IMR-90 (cell line): ENCODE data around the gene OR2T11. TPM values are rescaled to one million over a fixed set of nuclear protein-coding genes. Genes with fewer than 3 reads are reported as not detected.

Source experiments
- ATAC-seq: fragments of 200-7000 bp; cut with Tn5 transposase; 2 replicates; pipeline ENCODE4 v1.9.1; 2020; ENCODE audit warnings: low read depth, mild to moderate bottlenecking, moderate library complexity
- BruUV-seq: library from RNA; stranded (reverse); fragments of 400-500 nt; replicated peaks from 2 replicates; lab custom pipeline; 2021; lab: Mats Ljungman, UMichigan
- CTCF ChIA-PET: fragments of 300-600 bp; formaldehyde crosslinking; extraction: SDS; loops from one replicate; lab custom pipeline; 2021; ENCODE audit warnings: antibody characterized with exemption; lab: Yijun Ruan, JAX
- POLR2A ChIA-PET: fragments of 300-600 bp; sonication (Branson Sonifier 250); formaldehyde crosslinking; loops from one replicate; lab custom pipeline; 2022; ENCODE audit warnings: antibody characterized with exemption; ENCODE audit not compliant: unreplicated experiment; lab: Charles Lee
- DNase-seq: peaks from one replicate; pipeline ENCODE4 v3.0.0; 2013
- H2AFZ ChIP-seq: replicated peaks from 2 replicates; pipeline ENCODE3; 2013; ENCODE audit warnings: low read length, mild to moderate bottlenecking; ENCODE audit not compliant: poor library complexity
- H2AK5ac ChIP-seq: 2 replicates; pipeline ENCODE4 v1.6.1; 2013; ENCODE audit warnings: low read depth, low read length, inconsistent platforms
- H2AK9ac ChIP-seq: replicated peaks from 2 replicates; pipeline ENCODE3; 2013; ENCODE audit warnings: mild to moderate bottlenecking, low read depth, low read length, moderate library complexity; ENCODE audit not compliant: poor library complexity
- H2BK120ac ChIP-seq: 2 replicates; pipeline ENCODE4 v1.6.1; 2013; ENCODE audit warnings: low read depth, low read length, inconsistent platforms
- H2BK15ac ChIP-seq: 3 replicates; pipeline ENCODE4 v1.6.1; 2013; ENCODE audit warnings: low read depth, low read length, inconsistent platforms
- H2BK20ac ChIP-seq: 2 replicates; pipeline ENCODE4 v1.6.1; 2013; ENCODE audit warnings: low read depth, mild to moderate bottlenecking, inconsistent platforms, low read length, moderate library complexity
- H2BK5ac ChIP-seq: 2 replicates; pipeline ENCODE4 v1.6.1; 2013; ENCODE audit warnings: mild to moderate bottlenecking, low read depth, low read length, inconsistent platforms; ENCODE audit not compliant: poor library complexity, severe bottlenecking
- H3K14ac ChIP-seq: replicated peaks from 2 replicates; pipeline ENCODE4 v1.6.1; 2013; ENCODE audit warnings: low read depth, low read length, inconsistent platforms
- H3K18ac ChIP-seq: 2 replicates; pipeline ENCODE4 v1.6.1; 2013; ENCODE audit warnings: low read depth, low read length, control low read depth
- H3K23ac ChIP-seq: 2 replicates; pipeline ENCODE4 v1.6.1; 2013; ENCODE audit warnings: low read depth, low read length, inconsistent platforms
- H3K27ac ChIP-seq: 2 replicates; pipeline ENCODE4 v1.5.1; 2013; ENCODE audit warnings: mild to moderate bottlenecking, control low read depth, low read length; ENCODE audit not compliant: insufficient read depth
- H3K27me3 ChIP-seq: 2 replicates; pipeline ENCODE4 v1.6.1; 2013; ENCODE audit warnings: low read length; ENCODE audit not compliant: control insufficient read depth, insufficient read depth
- H3K36me3 ChIP-seq: 2 replicates; pipeline ENCODE4 v1.6.1; 2013; ENCODE audit warnings: low read length, mixed read lengths; ENCODE audit not compliant: control insufficient read depth, insufficient read depth
- H3K4ac ChIP-seq: 2 replicates; pipeline ENCODE4 v1.6.1; 2013; ENCODE audit warnings: low read depth, low read length, inconsistent platforms
- H3K4me1 ChIP-seq: 2 replicates; pipeline ENCODE4 v1.6.1; 2013; ENCODE audit warnings: low read length, mixed read lengths; ENCODE audit not compliant: control insufficient read depth, insufficient read depth
- H3K4me2 ChIP-seq: 2 replicates; pipeline ENCODE4 v1.6.1; 2013; ENCODE audit warnings: low read depth, mild to moderate bottlenecking, control low read depth, low read length, moderate library complexity
- H3K4me3 ChIP-seq: 2 replicates; pipeline ENCODE4 v1.5.1; 2013; ENCODE audit warnings: low read depth, mild to moderate bottlenecking, control low read depth, low read length, moderate library complexity; ENCODE audit not compliant: insufficient read depth
- H3K56ac ChIP-seq: 2 replicates; pipeline ENCODE4 v1.6.1; 2013; ENCODE audit warnings: low read length, inconsistent platforms; ENCODE audit not compliant: insufficient read depth; ENCODE audit errors: extremely low read depth
- H3K79me1 ChIP-seq, 2 experiments: 2 replicates each; pipeline ENCODE4 v1.6.1; 2013; ENCODE audit warnings: low read length in 2 of 2, inconsistent platforms in 1 of 2, low read depth in 1 of 2
- H3K9ac ChIP-seq: 2 replicates; pipeline ENCODE4 v1.6.1; 2013; ENCODE audit warnings: low read depth, low read length, control low read depth
- H3K9me1 ChIP-seq: 2 replicates; pipeline ENCODE4 v1.6.1; 2013; ENCODE audit warnings: low read length, inconsistent platforms; ENCODE audit not compliant: insufficient read depth
- H3K9me3 ChIP-seq: 2 replicates; pipeline ENCODE4 v1.6.1; 2013; ENCODE audit warnings: low read length; ENCODE audit not compliant: control insufficient read depth, insufficient read depth
- H4K20me1 ChIP-seq: 2 replicates; pipeline ENCODE4 v1.6.1; 2013; ENCODE audit warnings: low read length, inconsistent platforms; ENCODE audit not compliant: insufficient read depth
- H4K5ac ChIP-seq: 2 replicates; pipeline ENCODE4 v1.6.1; 2013; ENCODE audit warnings: mild to moderate bottlenecking, low read depth, low read length, control low read depth
- H4K8ac ChIP-seq, 2 experiments: 2 replicates each; pipeline ENCODE4 v1.6.1; 2013; ENCODE audit warnings: low read depth in 2 of 2, low read length in 2 of 2, control low read depth in 1 of 2, inconsistent platforms in 1 of 2
- H4K91ac ChIP-seq: 2 replicates; pipeline ENCODE4 v1.6.1; 2013; ENCODE audit warnings: low read depth, low read length, inconsistent platforms; ENCODE audit not compliant: insufficient read depth
- BHLHE40 ChIP-seq: fragments of 150-350 bp; IDR thresholded peaks from 2 replicates; pipeline ENCODE4 v1.6.1; 2016; ENCODE audit warnings: mild to moderate bottlenecking, low read depth, low read length
- CHD1 ChIP-seq: IDR thresholded peaks from 2 replicates; pipeline ENCODE4 v1.6.1; 2012; ENCODE audit warnings: low read depth, low read length, improper control_type of control experiment
- CTCF ChIP-seq: conservative IDR thresholded peaks from 2 replicates; pipeline ENCODE4 v1.5.1; 2012; ENCODE audit warnings: mild to moderate bottlenecking, low read depth, low read length, improper control_type of control experiment
- ELK1 ChIP-seq: fragments of 150-350 bp; IDR thresholded peaks from 2 replicates; pipeline ENCODE4 v1.6.1; 2016; ENCODE audit warnings: low read depth, mild to moderate bottlenecking, low read length, moderate library complexity, borderline replicate concordance
- FOS ChIP-seq: fragments of 150-350 bp; IDR thresholded peaks from 2 replicates; pipeline ENCODE4 v1.6.1; 2016; ENCODE audit warnings: low read depth, low read length
- MAZ ChIP-seq: IDR thresholded peaks from 2 replicates; pipeline ENCODE4 v1.6.1; 2012; ENCODE audit warnings: low read depth, mild to moderate bottlenecking, low read length, improper control_type of control experiment, moderate library complexity, borderline replicate concordance
- NFE2L2 ChIP-seq: fragments of 150-350 bp; IDR thresholded peaks from 2 replicates; pipeline ENCODE4 v1.6.1; 2016; ENCODE audit warnings: low read depth, mild to moderate bottlenecking, low read length
- POLR2A ChIP-seq: IDR thresholded peaks from 2 replicates; pipeline ENCODE4 v1.6.1; 2012; ENCODE audit warnings: mild to moderate bottlenecking, low read depth, low read length
- RAD21 ChIP-seq: IDR thresholded peaks from 2 replicates; pipeline ENCODE4 v1.6.1; 2012; ENCODE audit warnings: low read length, improper control_type of control experiment
- RCOR1 ChIP-seq: IDR thresholded peaks from 2 replicates; pipeline ENCODE4 v1.6.1; 2012; ENCODE audit warnings: mild to moderate bottlenecking, low read length, improper control_type of control experiment; ENCODE audit not compliant: insufficient replicate concordance
- RFX5 ChIP-seq: IDR thresholded peaks from 2 replicates; pipeline ENCODE4 v1.8.0; 2012; ENCODE audit warnings: low read depth, mild to moderate bottlenecking, low read length, moderate library complexity
- SMC3 ChIP-seq: fragments of 150-350 bp; IDR thresholded peaks from 2 replicates; pipeline ENCODE4 v1.6.1; 2016; ENCODE audit warnings: low read depth, mild to moderate bottlenecking, antibody characterized with exemption, low read length, moderate library complexity
- WGBS, 2 experiments: methylation state at CpG; one replicate each; pipeline versions ENCODE4 v1.1.5 to v1.1.7; 2013; ENCODE audit warnings: missing lambda C conversion rate in 2 of 2; ENCODE audit not compliant: insufficient read length in 1 of 2; ENCODE audit errors: extremely low coverage in 2 of 2; 5-methylcytosine and 5-hydroxymethylcytosine counted together
- dilution Hi-C: fragments of 300-500 bp; cut with HindIII; formaldehyde crosslinking; loops from one replicate; pipeline ENCODE4 v1.14.3; 2018; ENCODE audit warnings: low sequenced_read_pairs; ENCODE audit not compliant: unreplicated experiment
- in situ Hi-C: fragments of 300-500 bp; cut with MboI; formaldehyde crosslinking; loops from 3 replicates; pipeline ENCODE4 v1.14.3; 2019; ENCODE audit warnings: low sequenced_read_pairs, inconsistent platforms, mixed read lengths
- intact Hi-C: fragments of 100-400 bp; cut with micrococcal nuclease; formaldehyde crosslinking; loops from 2 replicates; pipeline ENCODE4 v1.10.0; 2022
- polyA plus RNA-seq, 3 experiments: library from polyadenylated mRNA; depleted of rRNA; stranded (reverse); fragments of >200 nt; gene quantifications; 2 replicates each; pipeline ENCODE4 v1.2.3, GENCODE V29; 2012; ENCODE audit warnings: low replicate concordance in 1 of 3
- total RNA-seq: library from RNA; depleted of rRNA; stranded (reverse); fragments of >200 nt; gene quantifications from 2 replicates; pipeline ENCODE4 v1.2.3, GENCODE V29; 2012

The OR2T11 gene
- total and polyA plus RNA-seq, 2 of the 4 experiments (the other 2 are of a cell fraction), result not detected

GRCh38 chr1:248597589-248597988 is 37.3 kb downstream of the OR2T11 start, which contains the start of gene OR2T10:
TSS of gene OR2T10 (minus strand) at chr1:248597700. CDS start at chr1:248593768, 3,932 bp downstream.
- no peaks in the 10 kb centered on the region for H3K79me1 ChIP-seq
- dilution Hi-C loops, result no loop called here
- H4K91ac ChIP-seq, result no peak within 1 kb of the TSS
- in situ Hi-C loops, result no loop called here
- H3K27me3 ChIP-seq, result no peaks in the 10 kb centered on the region
- H4K8ac ChIP-seq, result no peak within 1 kb of the TSS
- H3K56ac ChIP-seq, result no peak within 1 kb of the TSS
- H3K18ac ChIP-seq, result no peak within 1 kb of the TSS
- H3K23ac ChIP-seq, result no peak within 1 kb of the TSS
- no peak within 1 kb of the TSS for H3K27ac ChIP-seq
- CTCF ChIA-PET, result no interaction called here
- no peak within 1 kb of the TSS for H2BK20ac ChIP-seq
- no TSS peak for BruUV-seq
- H4K20me1 ChIP-seq, result no peaks in the 10 kb centered on the region
- no peaks in the 10 kb centered on the region for H3K4me1 ChIP-seq
- no peak within 1 kb of the TSS for H2AK9ac ChIP-seq
- H3K4me3 ChIP-seq, result no peak within 1 kb of the TSS
- H3K36me3 ChIP-seq, result no peaks in the 10 kb centered on the region
- TF ChIP-seq MAZ (no peak), RAD21 (no peak), RCOR1 (no peak), NFE2L2 (no peak), FOS (no peak), ELK1 (no peak), CTCF (no peak), SMC3 (no peak), RFX5 (no peak), CHD1 (no peak), POLR2A (no peak), BHLHE40 (no peak)
- no peaks in the 10 kb centered on the region for H3K9me1 ChIP-seq
- no peak within 1 kb of the TSS for H2BK5ac ChIP-seq
- H3K4ac ChIP-seq, result no peak within 1 kb of the TSS
- no peak within 1 kb of the TSS for H2BK15ac ChIP-seq
- no peak within 1 kb of the TSS for H4K5ac ChIP-seq
- H2BK120ac ChIP-seq, result no peak within 1 kb of the TSS
- no peak within 1 kb of the TSS for H3K14ac ChIP-seq
- POLR2A ChIA-PET, result no interaction called here
- no peak for ATAC-seq
- no peak within 1 kb of the TSS for H3K4me2 ChIP-seq
- no peak within 1 kb of the TSS for H2AFZ ChIP-seq
- no peak for DNase-seq
- peaks cover 3% of the 10 kb centered on the region; the same call in 1 of the 2 replicates for H3K9me3 ChIP-seq
- no CpG with 5 or more reads among the region's 6 CpGs for WGBS, 2 experiments
- intact Hi-C loops, result no loop called here
- H3K9ac ChIP-seq, result no peak within 1 kb of the TSS
- H2AK5ac ChIP-seq, result no peak within 1 kb of the TSS
